HFFc6 (cell line): Measurements from ENCODE around the gene NPAS3. TPM values are rescaled to one million over a fixed set of nuclear protein-coding genes. Genes with fewer than 3 reads are reported as not detected.

Experiments used
- DNase-seq: peaks from one replicate; pipeline ENCODE4 v3.0.0-alpha.2; 2018
- H3K27ac Mint-ChIP-seq: 2 replicates; pipeline ENCODE4 v1.8.0; 2020; ENCODE audit warnings: mild to moderate bottlenecking, mixed read lengths
- H3K27me3 Mint-ChIP-seq: 2 replicates; pipeline ENCODE4 v1.8.0; 2021; ENCODE audit warnings: mild to moderate bottlenecking, moderate library complexity, mixed read lengths; ENCODE audit not compliant: insufficient read depth
- H3K36me3 Mint-ChIP-seq: 2 replicates; pipeline ENCODE4 v1.8.0; 2021; ENCODE audit warnings: low read depth, mixed read lengths
- H3K4me1 Mint-ChIP-seq: 2 replicates; pipeline ENCODE4 v1.8.0; 2020; ENCODE audit warnings: low read depth, mixed read lengths
- H3K4me3 Mint-ChIP-seq: 2 replicates; pipeline ENCODE4 v1.8.0; 2020; ENCODE audit warnings: mild to moderate bottlenecking, moderate library complexity, mixed read lengths
- H3K9me3 Mint-ChIP-seq: 2 replicates; pipeline ENCODE4 v1.8.0; 2020; ENCODE audit warnings: mild to moderate bottlenecking, mixed read lengths
- total RNA-seq, 6 experiments: library from RNA; stranded (reverse); fragmentation: NEBNext Ultra II Directional; extraction: Animal tissue kit (Norgen Biotek cat#: 25700); gene quantifications; 2 replicates in 1 of 6; 3 replicates in 5 of 6; pipeline ENCODE4 v1.2.3, GENCODE V29; 2021
- TF ChIP-seq, protein P1 (sequence below): fragments of 200-600 bp; sonication (generic); IDR thresholded peaks from 2 replicates; pipeline ENCODE4 v1.5.0; 2021; ENCODE audit warnings: antibody characterized with exemption, mild to moderate bottlenecking

The NPAS3 gene
- total RNA-seq, 6 experiments from 2014 or later, result not detected

DNA sequence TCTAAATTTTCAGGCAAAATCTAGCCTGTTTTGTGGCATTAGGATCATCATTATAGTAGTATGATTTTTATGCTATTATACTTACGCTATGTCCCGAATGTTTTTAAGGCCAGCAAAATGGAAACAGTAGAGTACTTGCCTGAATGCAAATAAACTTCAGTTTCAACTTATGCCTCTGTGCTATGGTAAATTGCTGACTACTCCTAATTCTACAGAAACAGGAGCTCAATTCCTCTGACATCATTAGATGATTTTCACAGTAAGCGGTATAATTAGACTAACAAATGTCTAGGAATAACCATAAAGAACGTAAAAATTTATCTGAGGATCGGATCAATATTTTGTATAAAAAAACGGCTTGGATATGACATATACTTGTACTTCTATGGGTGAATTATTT lies 742.2 kb downstream of the NPAS3 start:
- Mint-ChIP-seq H3K9me3 (peaks cover 5% of the 10 kb centered on the region; the same call in 1 of the 2 replicates), H3K4me1 (peaks cover 50% of the 10 kb centered on the region; the same call in 1 of the 2 replicates), H3K27ac (no peak overlapping the region), H3K4me3 (no peak overlapping the region), H3K36me3 (peaks cover 9% of the 10 kb centered on the region; the same call in 1 of the 2 replicates), H3K27me3 (peaks cover 2% of the 10 kb centered on the region; the same call in 1 of the 2 replicates)
- TF ChIP-seq, protein P1, sequence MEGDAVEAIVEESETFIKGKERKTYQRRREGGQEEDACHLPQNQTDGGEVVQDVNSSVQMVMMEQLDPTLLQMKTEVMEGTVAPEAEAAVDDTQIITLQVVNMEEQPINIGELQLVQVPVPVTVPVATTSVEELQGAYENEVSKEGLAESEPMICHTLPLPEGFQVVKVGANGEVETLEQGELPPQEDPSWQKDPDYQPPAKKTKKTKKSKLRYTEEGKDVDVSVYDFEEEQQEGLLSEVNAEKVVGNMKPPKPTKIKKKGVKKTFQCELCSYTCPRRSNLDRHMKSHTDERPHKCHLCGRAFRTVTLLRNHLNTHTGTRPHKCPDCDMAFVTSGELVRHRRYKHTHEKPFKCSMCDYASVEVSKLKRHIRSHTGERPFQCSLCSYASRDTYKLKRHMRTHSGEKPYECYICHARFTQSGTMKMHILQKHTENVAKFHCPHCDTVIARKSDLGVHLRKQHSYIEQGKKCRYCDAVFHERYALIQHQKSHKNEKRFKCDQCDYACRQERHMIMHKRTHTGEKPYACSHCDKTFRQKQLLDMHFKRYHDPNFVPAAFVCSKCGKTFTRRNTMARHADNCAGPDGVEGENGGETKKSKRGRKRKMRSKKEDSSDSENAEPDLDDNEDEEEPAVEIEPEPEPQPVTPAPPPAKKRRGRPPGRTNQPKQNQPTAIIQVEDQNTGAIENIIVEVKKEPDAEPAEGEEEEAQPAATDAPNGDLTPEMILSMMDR, result no peak
- DNase-seq, result no peak

GRCh38 chr14:33682760-33683159 lies 744.1 kb downstream of the NPAS3 start:
- Mint-ChIP-seq H3K4me1 (peaks cover 61% of the 10 kb centered on the region; the same call in 1 of the 2 replicates), H3K27ac (no peak overlapping the region), H3K27me3 (peaks cover 2% of the 10 kb centered on the region; the same call in 1 of the 2 replicates), H3K4me3 (no peak overlapping the region), H3K9me3 (peaks cover 5% of the 10 kb centered on the region; the same call in 1 of the 2 replicates), H3K36me3 (peaks cover 9% of the 10 kb centered on the region; the same call in 1 of the 2 replicates)
- TF ChIP-seq, protein P1, result no peak
- no peak for DNase-seq

DNA sequence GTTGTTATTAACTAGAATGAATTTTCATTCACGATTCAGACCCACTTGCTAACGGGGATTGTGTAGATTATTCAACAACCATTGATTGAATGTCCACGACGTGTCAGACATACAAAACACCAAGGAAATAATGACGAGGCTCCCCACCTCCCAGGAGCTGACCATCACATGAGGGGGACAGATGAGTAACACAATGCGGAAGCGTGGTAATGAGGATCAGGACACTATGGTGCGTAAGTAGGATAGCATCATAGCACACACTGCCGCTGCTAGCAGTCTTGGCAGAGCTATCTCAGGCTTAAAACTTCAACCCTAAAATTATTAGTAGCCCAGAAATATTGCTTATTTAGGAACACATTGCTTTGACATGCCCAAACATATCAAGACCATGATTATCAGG lies 746.3 kb downstream of the NPAS3 start:
- no peak for DNase-seq
- Mint-ChIP-seq H3K4me3 (no peak overlapping the region), H3K27ac (no peak overlapping the region)

GRCh38 chr14:33685698-33686097 lies 747.0 kb downstream of the NPAS3 start:
- Mint-ChIP-seq H3K36me3 (peaks cover 4% of the 10 kb centered on the region; the same call in 1 of the 2 replicates), H3K27me3 (no peaks in the 10 kb centered on the region; the same call in 1 of the 2 replicates), H3K4me1 (peaks cover 33% of the 10 kb centered on the region; the same call in 1 of the 2 replicates), H3K4me3 (no peak overlapping the region; the same call in 1 of the 2 replicates), H3K9me3 (peaks cover 5% of the 10 kb centered on the region; the same call in 1 of the 2 replicates), H3K27ac (peak overlapping the region; percentile 76; the same call in 1 of the 2 replicates)
- no peak for DNase-seq
- TF ChIP-seq, protein P1, result no peak

More for the DNA sequence above, 746.3 kb downstream of the NPAS3 start:
- peaks cover 40% of the 10 kb centered on the region; the same call in 1 of the 2 replicates for H3K4me1 Mint-ChIP-seq
- TF ChIP-seq, protein P1, result no peak
- peaks cover 5% of the 10 kb centered on the region; the same call in 1 of the 2 replicates for H3K9me3 Mint-ChIP-seq
- peaks cover 4% of the 10 kb centered on the region; the same call in 1 of the 2 replicates for H3K36me3 Mint-ChIP-seq
- no peaks in the 10 kb centered on the region; the same call in 1 of the 2 replicates for H3K27me3 Mint-ChIP-seq

GRCh38 chr14:33686218-33686617 lies 747.5 kb downstream of the NPAS3 start:
- no peaks in the 10 kb centered on the region; the same call in 1 of the 2 replicates for H3K27me3 Mint-ChIP-seq
- TF ChIP-seq, protein P1, result no peak
- peak overlapping the region; percentile 76; the same call in 1 of the 2 replicates for H3K27ac Mint-ChIP-seq
- H3K36me3 Mint-ChIP-seq, result peaks cover 4% of the 10 kb centered on the region; the same call in 1 of the 2 replicates
- H3K9me3 Mint-ChIP-seq, result peaks cover 5% of the 10 kb centered on the region; the same call in 1 of the 2 replicates
- H3K4me3 Mint-ChIP-seq, result peak overlapping the region; percentile 41; the same call in 1 of the 2 replicates
- H3K4me1 Mint-ChIP-seq, result peaks cover 30% of the 10 kb centered on the region; the same call in 1 of the 2 replicates
- peak; percentile 88 for DNase-seq
